Measurements from ENCODE around the gene MAP3K9. TPM values are rescaled to one million over a fixed set of nuclear protein-coding genes. Genes with fewer than 3 reads are reported as not detected.

Gene MAP3K9
- total and polyA plus RNA-seq, 10 of the 15 experiments (the other 5 are each of a cell fraction or from before 2014, with no cell fraction given): 0.48 to 7.9 (median 2.9) TPM

- TF ChIP-seq SIN3A (IDR thresholded peaks at IDR 0.05; ENCODE audit: low read depth, low read length) (no peak), MTA2 (IDR thresholded peaks at IDR 0.05; ENCODE audit: low read depth) (peak; percentile 38; the same call in 1 of the 2 replicates), ZSCAN29 (IDR thresholded peaks at IDR 0.05) (no peak), MAX (IDR thresholded peaks at IDR 0.05; ENCODE audit: low read depth, low read length) (no peak), NRF1 (conservative IDR thresholded peaks at IDR 0.05; ENCODE audit: low read depth, low read length) (no peak), TARDBP (IDR thresholded peaks at IDR 0.05; ENCODE audit: borderline replicate concordance) (no peak), LARP7 (IDR thresholded peaks at IDR 0.05) (no peak), EP300 (IDR thresholded peaks at IDR 0.05; ENCODE audit: borderline replicate concordance in 1 of 2, control insufficient read depth in 1 of 2, low read depth in 2 of 2, low read length in 2 of 2) (peak; percentile 37 to 50; a peak in 1 of 4 replicates), ATF2 (IDR thresholded peaks at IDR 0.05; ENCODE audit: low read length) (peak; percentile 96), STAT1 (conservative IDR thresholded peaks at IDR 0.05) (no peak), GATAD2B (conservative IDR thresholded peaks at IDR 0.05; ENCODE audit: low read depth) (peak; percentile 95), BCL11A (IDR thresholded peaks at IDR 0.05; ENCODE audit: low read depth, low read length) (peak; percentile 41; the same call in 1 of the 2 replicates), BRCA1 (IDR thresholded peaks at IDR 0.05; ENCODE audit: low read depth, low read length) (no peak), POLR2A (IDR thresholded peaks at IDR 0.05; ENCODE audit: low read depth, low read length) (no peak), EED (IDR thresholded peaks at IDR 0.05; ENCODE audit: low read depth) (peak; percentile 90), RB1 (IDR thresholded peaks at IDR 0.05; ENCODE audit: borderline replicate concordance) (no peak), SP1 (IDR thresholded peaks at IDR 0.05; ENCODE audit: low read depth, low read length) (no peak), HDGF (IDR thresholded peaks at IDR 0.05) (no peak), CHD2 (IDR thresholded peaks at IDR 0.05; ENCODE audit: borderline replicate concordance, low read depth, low read length) (peak; percentile 36; the same call in 1 of the 2 replicates), TBL1XR1 (IDR thresholded peaks at IDR 0.05; ENCODE audit: low read depth, low read length) (peak; percentile 34; the same call in 1 of the 2 replicates), MXI1 (IDR thresholded peaks at IDR 0.05; ENCODE audit: low read depth, low read length) (no peak), IKZF2 (IDR thresholded peaks at IDR 0.05) (peak; percentile 88 to 91), CEBPZ (IDR thresholded peaks at IDR 0.05; ENCODE audit: low read depth, low read length) (no peak), JUNB (IDR thresholded peaks at IDR 0.05) (peak; percentile 75), SMARCA5 (IDR thresholded peaks at IDR 0.05) (peak; percentile 49; the same call in 1 of the 2 replicates), ZBTB33 (IDR thresholded peaks at IDR 0.05) (no peak)
These were observed 101.9 kb downstream of the MAP3K9 start (continued) for GRCh38 chr14:70707138-70708038.
